Measurements from ENCODE around the gene RNF149.

The RNF149 gene

DNA sequence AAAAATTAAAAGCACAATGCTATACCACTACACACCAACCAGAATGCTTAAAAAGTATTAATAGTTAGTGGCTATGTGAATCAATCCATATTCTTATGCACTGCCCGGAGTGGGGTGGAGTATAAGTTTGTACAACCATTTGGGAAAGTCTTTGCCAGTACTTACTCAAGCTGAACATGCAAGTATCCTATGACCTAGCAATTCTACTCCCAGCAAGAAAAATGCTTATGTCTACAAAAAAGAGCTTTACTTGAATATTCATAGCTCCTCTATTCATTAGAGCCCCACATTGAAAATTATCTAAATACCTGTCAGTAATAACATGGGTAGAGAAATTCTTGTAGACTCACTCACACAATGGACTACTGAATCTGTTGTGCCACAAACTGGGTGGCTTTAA, 77.3 kb downstream of the RNF149 start:
- no peak for DNase-seq (ENCODE audit: low spot score)

- DNase-seq (ENCODE audit: low spot score), result no peak
These were observed 77.9 kb downstream of the RNF149 start for GRCh38 chr2:101230541-101231001.

All from globus pallidus (tissue), 1 donor.